Measurements from ENCODE around the gene ADSS2. TPM values are rescaled to one million over a fixed set of nuclear protein-coding genes. Genes with fewer than 3 reads are reported as not detected.
"Not testable (repeated sequence)": the region's sequence is repeated elsewhere in the genome, so short reads cannot be mapped to it uniquely, and the experiment has no call there.

The ADSS2 gene
- total RNA-seq, 1 donor from 2014 or later, result 38.3 TPM

DNA sequence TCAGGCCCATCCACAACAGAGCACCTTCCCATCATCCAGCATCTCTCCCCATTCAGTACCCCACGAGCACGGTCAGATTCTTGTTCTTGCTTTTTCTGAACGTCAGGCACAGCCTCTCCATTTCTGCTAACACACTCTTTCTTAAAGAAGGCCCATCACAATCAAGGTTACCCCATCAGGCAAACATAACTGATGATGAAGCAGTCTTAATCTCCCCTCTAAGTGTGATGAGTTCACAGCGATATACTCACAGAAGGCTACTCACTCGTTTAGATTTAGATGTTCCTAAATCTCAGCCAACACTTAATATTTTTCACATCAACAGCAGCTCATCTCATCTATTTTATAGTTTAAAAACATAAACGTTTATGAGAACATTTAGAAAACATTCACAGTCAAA is 75.6 kb downstream of the ADSS2 start:
- Histone ChIP-seq H3K4me1 (no peaks in the 10 kb centered on the region), H3K4me3 (no peak overlapping the region), H3K27ac (no peak overlapping the region), H3K9me3 (no peaks in the 10 kb centered on the region), H3K36me3 (no peaks in the 10 kb centered on the region), H3K27me3 (no peaks in the 10 kb centered on the region)
- no peak for DNase-seq (ENCODE audit: low spot score in 2 of 2)
- TF ChIP-seq, protein P1, sequence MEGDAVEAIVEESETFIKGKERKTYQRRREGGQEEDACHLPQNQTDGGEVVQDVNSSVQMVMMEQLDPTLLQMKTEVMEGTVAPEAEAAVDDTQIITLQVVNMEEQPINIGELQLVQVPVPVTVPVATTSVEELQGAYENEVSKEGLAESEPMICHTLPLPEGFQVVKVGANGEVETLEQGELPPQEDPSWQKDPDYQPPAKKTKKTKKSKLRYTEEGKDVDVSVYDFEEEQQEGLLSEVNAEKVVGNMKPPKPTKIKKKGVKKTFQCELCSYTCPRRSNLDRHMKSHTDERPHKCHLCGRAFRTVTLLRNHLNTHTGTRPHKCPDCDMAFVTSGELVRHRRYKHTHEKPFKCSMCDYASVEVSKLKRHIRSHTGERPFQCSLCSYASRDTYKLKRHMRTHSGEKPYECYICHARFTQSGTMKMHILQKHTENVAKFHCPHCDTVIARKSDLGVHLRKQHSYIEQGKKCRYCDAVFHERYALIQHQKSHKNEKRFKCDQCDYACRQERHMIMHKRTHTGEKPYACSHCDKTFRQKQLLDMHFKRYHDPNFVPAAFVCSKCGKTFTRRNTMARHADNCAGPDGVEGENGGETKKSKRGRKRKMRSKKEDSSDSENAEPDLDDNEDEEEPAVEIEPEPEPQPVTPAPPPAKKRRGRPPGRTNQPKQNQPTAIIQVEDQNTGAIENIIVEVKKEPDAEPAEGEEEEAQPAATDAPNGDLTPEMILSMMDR (IDR thresholded peaks at IDR 0.05), result no peak
- intact Hi-C loops (cut with DNase I), result no loop called here

GRCh38 chr1:244375051-244375450 is 76.7 kb downstream of the ADSS2 start:
- intact Hi-C loops (cut with DNase I), result no loop called here
- no peaks in the 10 kb centered on the region for H3K9me3 ChIP-seq

GRCh38 chr1:244374484-244374883 is 77.2 kb downstream of the ADSS2 start:
- H3K27me3 ChIP-seq; H3K4me1 ChIP-seq; intact Hi-C loops (cut with DNase I); H3K4me3 ChIP-seq; H3K36me3 ChIP-seq; H3K27ac ChIP-seq; DNase-seq (ENCODE audit: low spot score in 2 of 2); H3K9me3 ChIP-seq: not testable (repeated sequence)

More at GRCh38 chr1:244375051-244375450, 76.7 kb downstream of the ADSS2 start:
- H3K4me1 ChIP-seq, result no peaks in the 10 kb centered on the region
- H3K36me3 ChIP-seq, result no peaks in the 10 kb centered on the region
- H3K4me3 ChIP-seq, result no peak overlapping the region
- TF ChIP-seq, protein P1 (IDR thresholded peaks at IDR 0.05), result no peak
- no peaks in the 10 kb centered on the region for H3K27me3 ChIP-seq
- no peak overlapping the region for H3K27ac ChIP-seq
- DNase-seq (ENCODE audit: low spot score in 2 of 2), result no peak

DNA sequence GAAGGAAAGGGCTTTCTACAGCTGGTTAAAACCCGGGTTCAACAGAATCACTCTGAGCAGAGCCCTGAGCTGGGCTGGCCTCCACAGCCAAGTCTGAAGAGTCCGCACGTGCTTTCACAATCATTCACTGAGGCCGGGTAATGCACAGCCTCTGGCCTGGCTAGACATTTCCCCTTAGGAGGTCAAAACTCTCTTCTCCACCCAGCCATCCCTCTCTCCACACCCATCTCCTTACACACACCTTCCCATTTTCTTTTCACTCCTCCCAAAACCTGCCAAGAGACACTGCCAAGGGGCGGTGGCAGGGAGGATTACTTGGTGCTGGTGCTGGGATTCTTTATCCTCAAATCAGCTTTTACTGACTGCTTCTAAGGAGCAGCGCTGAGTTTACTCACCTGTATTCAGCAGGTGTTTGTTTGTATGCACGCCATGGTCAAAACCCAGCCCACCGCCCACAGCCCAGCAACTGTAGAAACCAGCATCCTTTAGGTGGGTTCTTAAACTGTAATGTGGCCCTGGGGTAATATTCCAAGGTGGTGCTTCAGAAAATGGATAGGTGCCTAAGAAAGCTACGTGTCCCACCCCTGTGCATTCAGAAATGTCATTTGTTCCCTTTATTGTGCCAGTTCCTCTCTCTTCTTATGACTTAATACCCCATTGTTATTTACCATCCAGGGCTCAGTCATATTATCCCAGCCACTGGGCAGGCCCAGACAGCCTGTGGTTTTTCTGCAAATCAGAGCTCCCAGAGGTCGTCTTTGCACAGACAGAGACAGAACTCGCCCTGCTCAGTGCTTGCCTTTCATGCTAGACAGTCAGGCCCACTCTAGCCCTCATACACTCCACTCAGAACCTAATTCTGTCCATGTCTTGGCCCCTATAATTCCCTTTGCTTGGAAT is 80.2 kb downstream of the ADSS2 start:
- H3K27me3 ChIP-seq, result no peaks in the 10 kb centered on the region
- H3K4me1 ChIP-seq, result no peaks in the 10 kb centered on the region
- intact Hi-C loops (cut with DNase I), result no loop called here

GRCh38 chr1:244370060-244370637 is 81.6 kb downstream of the ADSS2 start:
- no peak overlapping the region for H3K4me3 ChIP-seq
- intact Hi-C loops (cut with DNase I), result no loop called here
- H3K27me3 ChIP-seq, result no peaks in the 10 kb centered on the region
- no peak for DNase-seq (ENCODE audit: low spot score in 2 of 2)
- H3K36me3 ChIP-seq, result no peaks in the 10 kb centered on the region
- H3K9me3 ChIP-seq, result no peaks in the 10 kb centered on the region
- H3K27ac ChIP-seq, result no peak overlapping the region
- TF ChIP-seq, protein P1 (IDR thresholded peaks at IDR 0.05), result no peak
- no peaks in the 10 kb centered on the region for H3K4me1 ChIP-seq

More for the DNA sequence above, 80.2 kb downstream of the ADSS2 start:
- H3K27ac ChIP-seq, result no peak overlapping the region
- H3K36me3 ChIP-seq, result no peaks in the 10 kb centered on the region
- TF ChIP-seq, protein P1 (IDR thresholded peaks at IDR 0.05), result no peak
- no peak for DNase-seq (ENCODE audit: low spot score in 2 of 2)
- H3K4me3 ChIP-seq, result no peak overlapping the region
- no peaks in the 10 kb centered on the region for H3K9me3 ChIP-seq
